Prostate gland (tissue), 2 donors: ENCODE results near the gene VASH2. TPM values are rescaled to one million over a fixed set of nuclear protein-coding genes. Genes with fewer than 3 reads are reported as not detected.
"Not testable (repeated sequence)": the region's sequence is repeated elsewhere in the genome, so short reads cannot be mapped to it uniquely, and the experiment has no call there.

ENCODE experiments used
- DNase-seq: peaks from one replicate; pipeline ENCODE4 v3.0.0-alpha.2; 2019; ENCODE audit warnings: low spot score
- H3K27ac ChIP-seq, 2 donors: fragments of 200-600 bp; sonication (generic); 2 replicates each; pipeline ENCODE4 v1.5.1; 2017 to 2019
- H3K27me3 ChIP-seq: fragments of 200-600 bp; sonication (generic); replicated peaks from 2 replicates; pipeline ENCODE4 v1.5.1; 2019; ENCODE audit not compliant: insufficient read depth
- H3K36me3 ChIP-seq, 2 donors: fragments of 200-600 bp; sonication (generic); 1 replicate in 1 of 2; 2 replicates in 1 of 2; pipeline versions ENCODE4 v1.5.1 to v1.8.1; 2017 to 2019
- H3K4me1 ChIP-seq: fragments of 200-600 bp; sonication (generic); replicated peaks from 2 replicates; pipeline ENCODE4 v1.5.1; 2019
- H3K4me3 ChIP-seq, 2 donors: fragments of 200-600 bp; sonication (generic); 2 replicates each; pipeline ENCODE4 v1.5.1; 2017 to 2019
- H3K9me3 ChIP-seq: fragments of 200-600 bp; sonication (generic); 2 replicates; pipeline ENCODE4 v1.5.1; 2017
- CTCF ChIP-seq, 4 experiments: fragments of 200-600 bp in 2 of 4; fragments of 450-650 bp in 2 of 4; sonication (generic) in 2 of 4; IDR thresholded peaks; 1 replicate in 3 of 4; 2 replicates in 1 of 4; pipeline ENCODE4 v1.5.1; 2016 to 2019; ENCODE audit warnings: antibody characterized with exemption in 4 of 4, mild to moderate bottlenecking in 2 of 4, moderate library complexity in 2 of 4
- POLR2A ChIP-seq: fragments of 450-650 bp; IDR thresholded peaks from one replicate; pipeline ENCODE4 v1.6.1; 2016; ENCODE audit warnings: antibody characterized with exemption, mild to moderate bottlenecking
- POLR2AphosphoS5 ChIP-seq: sonication (generic); formaldehyde crosslinking; IDR thresholded peaks from one replicate; pipeline ENCODE4 v1.6.1; 2017; ENCODE audit warnings: antibody characterized with exemption
- whole genome bisulfite sequencing: methylation state at CpG from one replicate; pipeline ENCODE4 v1.1.5; 2018; 5-methylcytosine and 5-hydroxymethylcytosine counted together
- intact Hi-C: fragments of 100-400 bp; cut with DNase I; formaldehyde crosslinking; loops from one replicate; pipeline ENCODE4 v1.14.2; 2022
- total RNA-seq, 2 donors: library from RNA; depleted of rRNA; stranded (reverse); fragments of >200 nt; gene quantifications; one replicate each; pipeline ENCODE4 v1.1.0, GENCODE V29; 2016

Gene VASH2
- total RNA-seq, 2 donors from 2014 or later, result 2.6 to 2.7 TPM

- no peaks in the 10 kb centered on the region for H3K4me1 ChIP-seq
These were observed 13.8 kb downstream of the VASH2 start for GRCh38 chr1:212964102-212964501.

GRCh38 chr1:212964993-212965392, 14.7 kb downstream of the VASH2 start:
- 93% methylated on average over 1 of the region's 1 CpG for WGBS
- not testable (repeated sequence) for H3K4me1 ChIP-seq

More at GRCh38 chr1:212964102-212964501, 13.8 kb downstream of the VASH2 start:
- 92% methylated on average over 6 of the region's 6 CpGs for WGBS
- H3K4me3 ChIP-seq, result no peak overlapping the region
- intact Hi-C loops, result no loop called here
- TF ChIP-seq POLR2AphosphoS5 (no peak), CTCF (IDR thresholded peaks at IDR 0.05) (no peak), POLR2A (no peak)
- no peaks in the 10 kb centered on the region for H3K36me3 ChIP-seq
- no peaks in the 10 kb centered on the region for H3K9me3 ChIP-seq
- DNase-seq, result no peak
- H3K27ac ChIP-seq, result no peak overlapping the region
- no peaks in the 10 kb centered on the region for H3K27me3 ChIP-seq

GRCh38 chr1:212966616-212967015, 16.3 kb downstream of the VASH2 start:
- H3K27me3 ChIP-seq, result no peaks in the 10 kb centered on the region
- no peaks in the 10 kb centered on the region for H3K9me3 ChIP-seq
- intact Hi-C loops, result no loop called here
- H3K36me3 ChIP-seq, result no peaks in the 10 kb centered on the region
- no peak for DNase-seq
- no peak overlapping the region for H3K4me3 ChIP-seq
- TF ChIP-seq POLR2A (no peak), POLR2AphosphoS5 (no peak), CTCF (IDR thresholded peaks at IDR 0.05) (no peak)
- no peak overlapping the region for H3K27ac ChIP-seq
- H3K4me1 ChIP-seq, result no peaks in the 10 kb centered on the region
- WGBS, result 93% methylated on average over 5 of the region's 5 CpGs

More at GRCh38 chr1:212964993-212965392, 14.7 kb downstream of the VASH2 start:
- H3K36me3 ChIP-seq, H3K4me3 ChIP-seq, H3K27ac ChIP-seq, intact Hi-C loops, H3K9me3 ChIP-seq, H3K27me3 ChIP-seq, DNase-seq: not testable (repeated sequence)

GRCh38 chr1:212967801-212968200, 17.5 kb downstream of the VASH2 start:
- Histone ChIP-seq H3K27ac (no peak overlapping the region), H3K27me3 (no peaks in the 10 kb centered on the region), H3K4me1 (no peaks in the 10 kb centered on the region), H3K9me3 (no peaks in the 10 kb centered on the region), H3K4me3 (no peak overlapping the region), H3K36me3 (no peaks in the 10 kb centered on the region)
- no peak for DNase-seq
- intact Hi-C loops, result no loop called here
- TF ChIP-seq POLR2AphosphoS5 (no peak), POLR2A (no peak), CTCF (IDR thresholded peaks at IDR 0.05) (peak in 2 of 4 experiments; percentile 18 to 20)
- WGBS, result 84% methylated on average over 8 of the region's 8 CpGs

- Histone ChIP-seq H3K4me3 (no peak overlapping the region), H3K27ac (no peak overlapping the region), H3K4me1 (no peaks in the 10 kb centered on the region), H3K36me3 (no peaks in the 10 kb centered on the region), H3K9me3 (no peaks in the 10 kb centered on the region), H3K27me3 (no peaks in the 10 kb centered on the region)
- TF ChIP-seq POLR2A (no peak), CTCF (IDR thresholded peaks at IDR 0.05) (no peak), POLR2AphosphoS5 (no peak)
- intact Hi-C loops, result no loop called here
- 66% methylated on average over 3 of the region's 3 CpGs for WGBS
- no peak for DNase-seq
These were observed 18.1 kb downstream of the VASH2 start for GRCh38 chr1:212968368-212968863.
